B cell (primary cell): Measurements from ENCODE around the gene NUBP1. TPM values are rescaled to one million over a fixed set of nuclear protein-coding genes. Genes with fewer than 3 reads are reported as not detected.

ENCODE experiments used
- ATAC-seq: fragments of 200-7000 bp; cut with Tn5 transposase; one replicate; pipeline ENCODE4 v1.10.0; 2021; ENCODE audit warnings: low read depth, mild to moderate bottlenecking, moderate number of reproducible peaks, moderate library complexity
- CTCF ChIA-PET: fragments of 350-600 bp; sonication (Branson Sonifier 250); formaldehyde crosslinking; loops from one replicate; lab custom pipeline; 2021; ENCODE audit warnings: antibody characterized with exemption, inconsistent platforms; lab: Charles Lee
- POLR2A ChIA-PET: fragments of 350-600 bp; sonication (Branson Sonifier 250); formaldehyde crosslinking; loops from one replicate; lab custom pipeline; 2021; ENCODE audit warnings: antibody characterized with exemption; lab: Charles Lee
- DNase-seq: peaks from one replicate; pipeline ENCODE4 v3.0.0; 2013
- H2AFZ ChIP-seq: 2 replicates; pipeline ENCODE4 v1.6.1; 2012; ENCODE audit warnings: mild to moderate bottlenecking, low read depth, low read length; ENCODE audit not compliant: insufficient read depth, poor library complexity, severe bottlenecking
- H3K27ac ChIP-seq, 2 donors: 1 replicate in 1 of 2; 2 replicates in 1 of 2; pipeline ENCODE4 v1.5.1; 2012 to 2013; ENCODE audit warnings: low read length in 2 of 2, mild to moderate bottlenecking in 2 of 2, moderate library complexity in 1 of 2
- H3K27me3 ChIP-seq, 4 experiments: fragments of 200-600 bp in 1 of 4; sonication (generic) in 1 of 4; replicated peaks in 1 of 4; 1 replicate in 2 of 4; 2 replicates in 2 of 4; pipeline versions ENCODE4 v1.6.1 to v1.7.0; 2013 to 2016; ENCODE audit warnings: low read length in 3 of 4, mild to moderate bottlenecking in 2 of 4, mixed read lengths in 1 of 4, moderate library complexity in 1 of 4; ENCODE audit not compliant: insufficient read depth in 4 of 4, control insufficient read depth in 3 of 4; ENCODE audit errors: control extremely low read depth in 1 of 4
- H3K36me3 ChIP-seq, 2 experiments: replicated peaks in 1 of 2; 1 replicate in 1 of 2; 2 replicates in 1 of 2; pipeline versions ENCODE4 v1.6.1 to v1.7.1; 2013; ENCODE audit warnings: low read length in 1 of 2; ENCODE audit not compliant: insufficient read depth in 2 of 2, control insufficient read depth in 1 of 2; ENCODE audit errors: control extremely low read depth in 1 of 2, extremely low read depth in 1 of 2
- H3K4me1 ChIP-seq, 2 donors: fragments of 200-600 bp in 1 of 2; sonication (generic) in 1 of 2; 1 replicate in 1 of 2; 2 replicates in 1 of 2; pipeline versions ENCODE4 v1.5.1 to v1.6.1; 2013 to 2017; ENCODE audit warnings: low read length in 2 of 2; ENCODE audit not compliant: control insufficient read depth in 2 of 2, insufficient read depth in 2 of 2
- H3K4me2 ChIP-seq: replicated peaks from 2 replicates; pipeline ENCODE3; 2012; ENCODE audit warnings: mild to moderate bottlenecking, low read depth, low read length; ENCODE audit not compliant: poor library complexity, severe bottlenecking
- H3K4me3 ChIP-seq, 5 experiments: fragments of 200-600 bp in 1 of 5; sonication (generic) in 1 of 5; 1 replicate in 3 of 5; 2 replicates in 2 of 5; pipeline versions ENCODE4 v1.5.1 to v1.7.0; 2011 to 2016; ENCODE audit warnings: low read length in 4 of 5, mild to moderate bottlenecking in 4 of 5, low read depth in 2 of 5, control low read depth in 1 of 5, moderate library complexity in 1 of 5; ENCODE audit not compliant: insufficient read depth in 1 of 5; ENCODE audit errors: control extremely low read depth in 1 of 5, extremely low read depth in 1 of 5
- H3K79me2 ChIP-seq: fragments of 200-600 bp; sonication (generic); one replicate; pipeline ENCODE4 v1.6.0; 2016; ENCODE audit warnings: low read length; ENCODE audit not compliant: control insufficient read depth, insufficient read depth
- H3K9ac ChIP-seq: fragments of 200-600 bp; sonication (generic); 2 replicates; pipeline ENCODE4 v1.6.1; 2017; ENCODE audit warnings: mild to moderate bottlenecking, low read length, moderate library complexity
- H3K9me3 ChIP-seq, 3 donors: one replicate each; pipeline versions ENCODE4 v1.6.1 to v1.7.1; 2013; ENCODE audit warnings: low read length in 2 of 3; ENCODE audit not compliant: control insufficient read depth in 2 of 3, insufficient read depth in 1 of 3; ENCODE audit errors: control extremely low read depth in 1 of 3
- H4K20me1 ChIP-seq: 2 replicates; pipeline ENCODE4 v1.6.0; 2012; ENCODE audit warnings: mild to moderate bottlenecking, low read length; ENCODE audit not compliant: insufficient read depth, control insufficient read depth, poor library complexity, severe bottlenecking
- H3K27ac Mint-ChIP-seq: one replicate; pipeline ENCODE4 v1.8.0; 2021; ENCODE audit warnings: mixed read lengths
- H3K27me3 Mint-ChIP-seq: one replicate; pipeline ENCODE4 v1.8.0; 2021; ENCODE audit warnings: mixed read lengths
- H3K4me1 Mint-ChIP-seq: one replicate; pipeline ENCODE4 v1.8.0; 2021; ENCODE audit warnings: mixed read lengths
- H3K4me3 Mint-ChIP-seq: one replicate; pipeline ENCODE4 v1.8.0; 2021; ENCODE audit warnings: mixed read lengths
- H3K9me3 Mint-ChIP-seq: one replicate; pipeline ENCODE4 v1.8.0; 2022; ENCODE audit warnings: mixed read lengths; ENCODE audit not compliant: insufficient read depth
- CTCF ChIP-seq: fragments of 200-600 bp; IDR thresholded peaks from one replicate; pipeline ENCODE4 v1.8.0; 2022; ENCODE audit warnings: antibody characterized with exemption, mild to moderate bottlenecking
- EZH2 ChIP-seq: IDR thresholded peaks from 2 replicates; pipeline ENCODE4 v1.6.1; 2012; ENCODE audit warnings: borderline replicate concordance, low read depth, mild to moderate bottlenecking, moderate library complexity, low read length; ENCODE audit not compliant: insufficient read depth, poor library complexity, severe bottlenecking
- WGBS: methylation state at CpG from one replicate; pipeline ENCODE4 v1.1.5; 2013; ENCODE audit warnings: missing lambda C conversion rate; ENCODE audit not compliant: insufficient coverage; 5-methylcytosine and 5-hydroxymethylcytosine counted together
- intact Hi-C: fragments of 100-400 bp; cut with micrococcal nuclease; formaldehyde crosslinking; loops from one replicate; pipeline ENCODE4 v1.10.0; 2022
- polyA plus RNA-seq: library from polyadenylated mRNA; depleted of rRNA; stranded (reverse); fragments of >200 nt; gene quantifications from 2 replicates; pipeline ENCODE4 v1.2.3, GENCODE V29; 2012
- total RNA-seq, 2 donors: library from RNA; stranded (reverse); fragments of 120-200 nt in 1 of 2; gene quantifications; 1 replicate in 1 of 2; 2 replicates in 1 of 2; pipeline versions ENCODE4 v1.2.3 to v1.2.4, GENCODE V29; 2013 to 2022

Gene NUBP1
- total and polyA plus RNA-seq, 2 donors (not counting 1 experiment from before 2014, with no cell fraction given), result 47.3 to 67.3 TPM

DNA sequence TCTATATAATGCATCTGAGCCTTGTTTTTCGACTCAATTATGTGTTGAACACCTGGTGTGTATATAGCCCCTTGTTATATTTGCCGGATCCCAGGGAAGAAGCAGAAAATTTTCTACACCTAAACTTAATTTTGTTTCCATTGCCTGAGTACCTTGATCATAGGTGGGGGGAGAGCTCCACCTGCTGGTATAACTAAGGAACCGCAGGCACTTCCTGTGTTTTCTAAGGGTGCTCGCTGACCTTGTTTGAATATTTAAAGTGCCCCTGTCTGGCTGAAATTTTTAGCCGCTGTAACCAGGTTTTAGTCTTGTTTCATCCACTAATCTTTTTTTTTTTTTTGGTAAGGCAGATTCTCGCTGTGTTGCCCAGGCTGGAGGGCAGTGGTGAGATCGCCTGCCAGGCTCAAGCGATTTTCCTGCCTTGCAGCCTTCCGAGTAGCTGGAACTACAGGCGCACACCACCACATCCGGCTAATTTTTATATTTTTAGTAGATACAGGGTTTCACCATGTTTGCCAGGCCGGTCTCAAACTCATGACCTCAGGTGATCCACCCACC is 6.5 kb upstream of the NUBP1 start:
- ChIA-PET CTCF (interaction anchor here (0.6 to 7.2 kb wide), 38 partner anchors 18 to 1603 kb away, joined by 3 to 203 read pairs (median 5); partner anchors contain the start of genes CIITA and DEXI), POLR2A (interaction anchor here (0.7 to 1.2 kb wide), 5 partner anchors 140 to 1645 kb away, joined by 3 to 6 read pairs (median 4); partner anchors contain the start of gene CIITA)
- Histone ChIP-seq H3K79me2 (peaks cover 23% of the 10 kb centered on the region), H3K27ac (peak overlapping the region; percentile 63 to 70), H2AFZ (peak overlapping the region; percentile 74), H3K4me3 (peak overlapping the region in 4 of 5 experiments; percentile 29 to 68 (median 46)), H3K27me3 (no peaks in the 10 kb centered on the region), H3K9me3 (no peaks in the 10 kb centered on the region), H3K4me1 (peaks cover 23 to 29% of the 10 kb centered on the region in 2 donors), H4K20me1 (no peaks in the 10 kb centered on the region), H3K4me2 (peak overlapping the region; percentile 68), H3K9ac (peak overlapping the region; percentile 60), H3K36me3 (no peaks in the 10 kb centered on the region)
- H3K27ac Mint-ChIP-seq, result peak overlapping the region; percentile 85
- 0% methylated on average over 2 of the region's 12 CpGs for WGBS
- H3K27me3 Mint-ChIP-seq, result no peaks in the 10 kb centered on the region
- intact Hi-C loops, result loop anchor here (1.0 to 5.0 kb wide), 4 partner anchors 223 to 480 kb away; partner anchors contain the start of gene ATF7IP2
- ATAC-seq (peak; percentile 84), DNase-seq (peak; percentile 87)
- H3K4me1 Mint-ChIP-seq, result peaks cover 44% of the 10 kb centered on the region
- peaks cover 2% of the 10 kb centered on the region for H3K9me3 Mint-ChIP-seq
- H3K4me3 Mint-ChIP-seq, result peak overlapping the region; percentile 80
- TF ChIP-seq CTCF, result peak; percentile 96
- no peak for TF ChIP-seq EZH2
